CD4-positive, alpha-beta T cell (primary cell): ENCODE data around the gene HSD17B2. TPM values are rescaled to one million over a fixed set of nuclear protein-coding genes. Genes with fewer than 3 reads are reported as not detected.
A peak's percentile ranks its signal among the peaks of the same experiment; 100 is the strongest.

Experiments used
- ATAC-seq: fragments of 200-7000 bp; cut with Tn5 transposase; one replicate; pipeline ENCODE4 v1.10.0; 2022; ENCODE audit warnings: mild to moderate bottlenecking; ENCODE audit not compliant: poor library complexity
- CTCF ChIA-PET: fragments of 350-600 bp; sonication (Branson Sonifier 250); formaldehyde crosslinking; loops from one replicate; lab custom pipeline; 2021; ENCODE audit warnings: antibody characterized with exemption, inconsistent platforms; lab: Charles Lee
- POLR2A ChIA-PET: fragments of 350-600 bp; sonication (Branson Sonifier 250); formaldehyde crosslinking; loops from one replicate; lab custom pipeline; 2021; ENCODE audit warnings: antibody characterized with exemption, inconsistent platforms; lab: Charles Lee
- DNase-seq, 14 experiments: peaks; one replicate each; pipeline ENCODE4 v3.0.0-alpha.2; 2013 to 2020; ENCODE audit warnings: mixed read lengths in 2 of 14
- H3K27ac ChIP-seq, 2 donors: one replicate each; pipeline versions ENCODE4 v1.5.1 to v1.7.0; 2013; ENCODE audit warnings: low read length in 2 of 2, low read depth in 1 of 2, mild to moderate bottlenecking in 1 of 2
- H3K27me3 ChIP-seq, 2 experiments: 1 replicate in 1 of 2; 2 replicates in 1 of 2; pipeline versions ENCODE4 v1.6.1 to v1.7.0; 2013; ENCODE audit warnings: low read length in 2 of 2, control low read depth in 1 of 2, mild to moderate bottlenecking in 1 of 2, moderate library complexity in 1 of 2; ENCODE audit not compliant: insufficient read depth in 2 of 2, control insufficient read depth in 1 of 2
- H3K36me3 ChIP-seq: one replicate; pipeline ENCODE4 v1.6.1; 2013; ENCODE audit warnings: low read length, control low read depth; ENCODE audit not compliant: insufficient read depth
- H3K4me1 ChIP-seq: one replicate; pipeline ENCODE4 v1.6.1; 2013; ENCODE audit warnings: low read length, control low read depth; ENCODE audit not compliant: insufficient read depth
- H3K4me3 ChIP-seq: one replicate; pipeline ENCODE4 v1.5.1; 2013; ENCODE audit warnings: mild to moderate bottlenecking, low read length, moderate library complexity
- H3K9me3 ChIP-seq, 2 experiments: 1 replicate in 1 of 2; 2 replicates in 1 of 2; pipeline versions ENCODE4 v1.6.1 to v1.7.0; 2013; ENCODE audit warnings: low read length in 2 of 2, mild to moderate bottlenecking in 2 of 2, control low read depth in 1 of 2, moderate library complexity in 1 of 2; ENCODE audit not compliant: control insufficient read depth in 1 of 2, insufficient read depth in 1 of 2
- H3K27ac Mint-ChIP-seq: one replicate; pipeline ENCODE4 v1.8.0; 2020; ENCODE audit warnings: mixed read lengths
- H3K27me3 Mint-ChIP-seq: one replicate; pipeline ENCODE4 v1.8.0; 2021; ENCODE audit warnings: mixed read lengths
- H3K36me3 Mint-ChIP-seq: one replicate; pipeline ENCODE4 v1.8.0; 2021; ENCODE audit warnings: low read depth, mixed read lengths
- H3K4me1 Mint-ChIP-seq: one replicate; pipeline ENCODE4 v1.8.0; 2021; ENCODE audit warnings: low read depth, mixed read lengths
- H3K4me3 Mint-ChIP-seq: one replicate; pipeline ENCODE4 v1.8.0; 2020; ENCODE audit warnings: mild to moderate bottlenecking, mixed read lengths
- H3K9me3 Mint-ChIP-seq: one replicate; pipeline ENCODE4 v1.8.0; 2020; ENCODE audit warnings: mixed read lengths
- intact Hi-C, 2 experiments: fragments of 100-400 bp; cut with DNase I in 1 of 2; cut with micrococcal nuclease in 1 of 2; formaldehyde crosslinking; loops; one replicate each; pipeline versions ENCODE4 v1.15.1 to v1.9.0; 2023 to 2025; cut with DNase I, micrococcal nuclease
- total RNA-seq, 174 experiments: library from RNA in 2 of 174; stranded (reverse) in 2 of 174; gene quantifications; one replicate each; pipeline ENCODE4 v1.2.3 and lab custom pipeline; 2021 to 2026
- TF ChIP-seq, protein P1 (sequence below): fragments of 200-600 bp; IDR thresholded peaks from one replicate; pipeline ENCODE4 v1.8.0; 2022; ENCODE audit warnings: antibody characterized with exemption, mild to moderate bottlenecking

HSD17B2 gene
- total RNA-seq, 2 experiments from 2014 or later = not detected

DNA sequence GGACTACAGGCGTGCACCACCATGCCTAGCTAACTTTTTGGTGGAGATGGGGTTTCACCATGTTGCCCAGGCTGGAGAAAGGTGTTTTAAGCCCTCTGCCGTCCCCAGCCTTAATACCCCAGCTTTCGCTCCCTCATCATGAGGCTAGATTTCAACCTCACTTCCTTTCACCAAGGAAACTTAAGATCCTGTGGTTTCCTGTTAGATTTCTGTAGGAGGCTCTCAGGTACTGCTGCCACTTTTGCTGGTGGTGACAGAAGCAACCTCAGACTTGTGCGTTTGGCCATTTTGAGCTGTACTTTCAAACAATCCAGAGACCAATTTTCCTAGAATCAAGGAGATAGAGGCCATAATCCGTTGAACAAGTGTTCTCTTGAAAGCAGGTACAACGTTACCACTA, 98.7 kb downstream of the HSD17B2 start:
- Mint-ChIP-seq H3K36me3 (peaks cover 6% of the 10 kb centered on the region), H3K27me3 (no peaks in the 10 kb centered on the region), H3K27ac (peak overlapping the region; percentile 55), H3K4me3 (peak overlapping the region; percentile 50), H3K9me3 (no peaks in the 10 kb centered on the region), H3K4me1 (peaks cover 19% of the 10 kb centered on the region)
- intact Hi-C loops = no loop called here
- H3K27me3 ChIP-seq = no peaks in the 10 kb centered on the region
- DNase-seq (peak in 4 of 14 experiments; percentile 22 to 52 (median 32)), ATAC-seq (peak; percentile 72)
- no peaks in the 10 kb centered on the region for H3K9me3 ChIP-seq
- H3K36me3 ChIP-seq = no peaks in the 10 kb centered on the region
- ChIA-PET POLR2A (interaction anchor here (1.2 to 2.7 kb wide), 2 partner anchors 9 to 36 kb away, joined by 5 to 19 read pairs; partner anchors contain the start of gene MPHOSPH6), CTCF (interaction anchor here (1.0 kb wide), 1 partner anchor 9 kb away, joined by 3 read pairs; no protein-coding TSS in a partner anchor)
- peaks cover 14% of the 10 kb centered on the region for H3K4me1 ChIP-seq
- H3K27ac ChIP-seq = no peak overlapping the region
- peak overlapping the region; percentile 13 for H3K4me3 ChIP-seq
- TF ChIP-seq, protein P1, sequence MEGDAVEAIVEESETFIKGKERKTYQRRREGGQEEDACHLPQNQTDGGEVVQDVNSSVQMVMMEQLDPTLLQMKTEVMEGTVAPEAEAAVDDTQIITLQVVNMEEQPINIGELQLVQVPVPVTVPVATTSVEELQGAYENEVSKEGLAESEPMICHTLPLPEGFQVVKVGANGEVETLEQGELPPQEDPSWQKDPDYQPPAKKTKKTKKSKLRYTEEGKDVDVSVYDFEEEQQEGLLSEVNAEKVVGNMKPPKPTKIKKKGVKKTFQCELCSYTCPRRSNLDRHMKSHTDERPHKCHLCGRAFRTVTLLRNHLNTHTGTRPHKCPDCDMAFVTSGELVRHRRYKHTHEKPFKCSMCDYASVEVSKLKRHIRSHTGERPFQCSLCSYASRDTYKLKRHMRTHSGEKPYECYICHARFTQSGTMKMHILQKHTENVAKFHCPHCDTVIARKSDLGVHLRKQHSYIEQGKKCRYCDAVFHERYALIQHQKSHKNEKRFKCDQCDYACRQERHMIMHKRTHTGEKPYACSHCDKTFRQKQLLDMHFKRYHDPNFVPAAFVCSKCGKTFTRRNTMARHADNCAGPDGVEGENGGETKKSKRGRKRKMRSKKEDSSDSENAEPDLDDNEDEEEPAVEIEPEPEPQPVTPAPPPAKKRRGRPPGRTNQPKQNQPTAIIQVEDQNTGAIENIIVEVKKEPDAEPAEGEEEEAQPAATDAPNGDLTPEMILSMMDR = no peak

DNA sequence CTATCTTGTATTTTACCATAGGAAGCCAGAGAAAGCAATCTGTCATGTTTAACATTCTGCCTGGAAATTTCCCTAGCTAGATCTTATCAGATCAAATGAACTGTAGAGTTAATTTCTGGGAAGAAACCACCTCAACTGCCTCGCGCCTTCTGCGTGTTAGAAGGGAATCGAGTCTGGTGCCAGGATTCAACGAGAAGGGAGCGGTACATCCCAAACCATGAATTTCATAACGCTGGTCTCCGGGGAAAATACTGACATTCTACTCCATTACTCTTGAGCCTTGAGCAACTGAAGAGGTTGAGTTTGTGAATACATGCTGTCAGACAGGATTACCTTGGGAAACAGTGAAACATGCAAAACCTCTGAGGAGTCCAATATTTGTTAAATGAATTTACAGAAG, 99.8 kb downstream of the HSD17B2 start:
- Mint-ChIP-seq H3K9me3 (no peaks in the 10 kb centered on the region), H3K4me3 (no peak overlapping the region)

DNA sequence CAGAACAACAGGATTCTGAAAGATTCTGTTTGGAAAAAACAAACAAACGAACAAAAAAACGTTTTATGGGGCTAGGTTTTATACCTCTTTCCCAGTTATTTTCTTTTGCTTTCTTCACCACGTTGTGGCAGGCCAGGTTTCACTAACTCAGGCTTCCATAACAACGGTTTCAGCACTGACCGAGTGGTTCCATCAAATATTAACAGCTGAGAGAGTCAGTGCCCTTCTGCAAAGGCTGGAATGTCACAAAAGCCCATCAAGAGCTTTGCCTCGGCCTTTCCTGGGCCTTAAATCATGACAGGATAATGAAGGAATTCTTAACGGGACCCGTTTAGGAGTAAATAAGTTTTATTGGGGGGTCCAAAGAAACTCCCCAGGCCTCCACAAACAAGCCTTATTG, 100.8 kb downstream of the HSD17B2 start:
- CTCF ChIA-PET = no interaction called here
- H3K9me3 ChIP-seq = no peaks in the 10 kb centered on the region
- no peak overlapping the region for H3K27ac ChIP-seq
- Mint-ChIP-seq H3K27ac (no peak overlapping the region), H3K4me1 (peaks cover 19% of the 10 kb centered on the region), H3K9me3 (no peaks in the 10 kb centered on the region), H3K36me3 (peaks cover 13% of the 10 kb centered on the region), H3K27me3 (no peaks in the 10 kb centered on the region), H3K4me3 (no peak overlapping the region)
- TF ChIP-seq, protein P1 = no peak
- no peaks in the 10 kb centered on the region for H3K36me3 ChIP-seq
- POLR2A ChIA-PET = no interaction called here
- DNase-seq (no peak), ATAC-seq (no peak)
- H3K4me1 ChIP-seq = peaks cover 14% of the 10 kb centered on the region
- intact Hi-C loops = no loop called here
- no peak overlapping the region for H3K4me3 ChIP-seq
- no peaks in the 10 kb centered on the region for H3K27me3 ChIP-seq

More for the DNA sequence above, 99.8 kb downstream of the HSD17B2 start:
- no peaks in the 10 kb centered on the region for H3K27me3 ChIP-seq
- DNase-seq = no peak
- no peaks in the 10 kb centered on the region for H3K36me3 ChIP-seq
- H3K9me3 ChIP-seq = no peaks in the 10 kb centered on the region
- no peak overlapping the region for H3K27ac Mint-ChIP-seq
- H3K4me3 ChIP-seq = no peak overlapping the region
- peaks cover 11% of the 10 kb centered on the region for H3K36me3 Mint-ChIP-seq
- H3K4me1 Mint-ChIP-seq = peaks cover 19% of the 10 kb centered on the region
- H3K27me3 Mint-ChIP-seq = no peaks in the 10 kb centered on the region
- TF ChIP-seq, protein P1 = no peak
- intact Hi-C loops = no loop called here
- no peak overlapping the region for H3K27ac ChIP-seq
- no peak for ATAC-seq
- H3K4me1 ChIP-seq = peaks cover 14% of the 10 kb centered on the region
- CTCF ChIA-PET = no interaction called here
- POLR2A ChIA-PET = interaction anchor here (1.2 kb wide), 1 partner anchor 10 kb away, joined by 5 read pairs; no protein-coding TSS in a partner anchor
